Right lobe of liver (tissue), 4 donors: ENCODE data around the gene DNAH2.

Experiments used
- CTCF ChIP-seq, 4 donors: fragments of 200-600 bp in 3 of 4; fragments of 450-650 bp in 1 of 4; IDR thresholded peaks; one replicate each; pipeline versions ENCODE4 v1.5.1 to v1.8.0; 2016 to 2022; ENCODE audit warnings: antibody characterized with exemption in 4 of 4, mild to moderate bottlenecking in 2 of 4
- POLR2A ChIP-seq: fragments of 450-650 bp; IDR thresholded peaks from one replicate; pipeline ENCODE4 v1.6.1; 2017; ENCODE audit warnings: antibody characterized with exemption, mild to moderate bottlenecking
- donor health status: DM: no; HTN: no; CAD: no.
- donor health status: DM: no; HTN: no; CAD: no.
- donor health status: DM: no; HTN: yes; CAD: no.

- no peak for TF ChIP-seq POLR2A
- TF ChIP-seq CTCF (IDR thresholded peaks at IDR 0.05) = no peak
Measured at GRCh38 chr17:7782240-7782639, 64.7 kb downstream of the DNAH2 start.
